ENCODE results near the gene CENPH.
A peak's percentile ranks its signal among the peaks of the same experiment; 100 is the strongest.
"Not testable (repeated sequence)": the region's sequence is repeated elsewhere in the genome, so short reads cannot be mapped to it uniquely, and the experiment has no call there.

The CENPH gene

GRCh38 chr5:69170969-69171368 is 18.4 kb upstream of the CENPH start:
- DNase-seq (no peak), ATAC-seq (no peak)
- no peak overlapping the region for H3K4me3 Mint-ChIP-seq
- H3K4me1 Mint-ChIP-seq: peaks cover 30% of the 10 kb centered on the region
- peaks cover 83% of the 10 kb centered on the region for H3K36me3 Mint-ChIP-seq (ENCODE audit: low read depth)
- H3K27ac Mint-ChIP-seq: no peak overlapping the region
- H3K9me3 Mint-ChIP-seq: no peaks in the 10 kb centered on the region
- no peaks in the 10 kb centered on the region for H3K27me3 Mint-ChIP-seq

- not testable (repeated sequence) for H3K9me3 Mint-ChIP-seq; H3K36me3 Mint-ChIP-seq (ENCODE audit: low read depth); H3K27me3 Mint-ChIP-seq; ATAC-seq; H3K4me1 Mint-ChIP-seq; H3K27ac Mint-ChIP-seq; H3K4me3 Mint-ChIP-seq; DNase-seq
Measured at GRCh38 chr5:69181659-69182293, 7.6 kb upstream of the CENPH start.

GRCh38 chr5:69184621-69185020 is 4.8 kb upstream of the CENPH start:
- DNase-seq: no peak
- H3K27ac Mint-ChIP-seq: no peak overlapping the region
- peaks cover 5% of the 10 kb centered on the region for H3K4me1 Mint-ChIP-seq
- no peaks in the 10 kb centered on the region for H3K36me3 Mint-ChIP-seq (ENCODE audit: low read depth)
- no peak overlapping the region for H3K4me3 Mint-ChIP-seq
- no peaks in the 10 kb centered on the region for H3K9me3 Mint-ChIP-seq
- no peak for ATAC-seq
- H3K27me3 Mint-ChIP-seq: no peaks in the 10 kb centered on the region

GRCh38 chr5:69187342-69187741 is 2.0 kb upstream of the CENPH start:
- Mint-ChIP-seq H3K27me3 (no peaks in the 10 kb centered on the region), H3K4me3 (no peak overlapping the region), H3K9me3 (no peaks in the 10 kb centered on the region), H3K36me3 (ENCODE audit: low read depth) (peaks cover 6% of the 10 kb centered on the region), H3K27ac (no peak overlapping the region), H3K4me1 (peaks cover 15% of the 10 kb centered on the region)
- DNase-seq: no peak
- ATAC-seq: no peak

- DNase-seq: no peak
- peaks cover 15% of the 10 kb centered on the region for H3K4me1 Mint-ChIP-seq
Measured at GRCh38 chr5:69188811-69189161, 597 bp upstream of the CENPH start.

GRCh38 chr5:69202497-69202896 is 13.1 kb downstream of the CENPH start:
- Mint-ChIP-seq H3K4me1 (no peaks in the 10 kb centered on the region), H3K4me3 (no peak overlapping the region), H3K9me3 (no peaks in the 10 kb centered on the region), H3K27me3 (no peaks in the 10 kb centered on the region), H3K36me3 (ENCODE audit: low read depth) (peaks cover 38% of the 10 kb centered on the region), H3K27ac (no peak overlapping the region)
- DNase-seq: no peak
- ATAC-seq: no peak

More at GRCh38 chr5:69188811-69189161, 597 bp upstream of the CENPH start:
- H3K4me3 Mint-ChIP-seq: peak overlapping the region; percentile 95
- no peaks in the 10 kb centered on the region for H3K27me3 Mint-ChIP-seq
- H3K27ac Mint-ChIP-seq: peak overlapping the region; percentile 97
- H3K36me3 Mint-ChIP-seq (ENCODE audit: low read depth): peaks cover 11% of the 10 kb centered on the region
- H3K9me3 Mint-ChIP-seq: no peaks in the 10 kb centered on the region
- ATAC-seq: no peak

GRCh38 chr5:69206528-69207190 is 17.3 kb downstream of the CENPH start:
- Mint-ChIP-seq H3K27ac (no peak overlapping the region), H3K36me3 (ENCODE audit: low read depth) (peaks cover 29% of the 10 kb centered on the region), H3K4me1 (no peaks in the 10 kb centered on the region), H3K9me3 (no peaks in the 10 kb centered on the region), H3K4me3 (no peak overlapping the region), H3K27me3 (no peaks in the 10 kb centered on the region)
- DNase-seq (no peak), ATAC-seq (no peak)

GRCh38 chr5:69209602-69210001 is 20.2 kb downstream of the CENPH start:
- no peak overlapping the region for H3K4me3 Mint-ChIP-seq
- H3K9me3 Mint-ChIP-seq: no peaks in the 10 kb centered on the region
- H3K27ac Mint-ChIP-seq: no peak overlapping the region
- H3K36me3 Mint-ChIP-seq (ENCODE audit: low read depth): peaks cover 17% of the 10 kb centered on the region
- no peaks in the 10 kb centered on the region for H3K4me1 Mint-ChIP-seq
- H3K27me3 Mint-ChIP-seq: no peaks in the 10 kb centered on the region
- ATAC-seq (no peak), DNase-seq (no peak)

GRCh38 chr5:69211200-69211599 is 21.8 kb downstream of the CENPH start:
- H3K36me3 Mint-ChIP-seq (ENCODE audit: low read depth): peaks cover 21% of the 10 kb centered on the region
- peaks cover 3% of the 10 kb centered on the region for H3K4me1 Mint-ChIP-seq
- no peak for ATAC-seq
- no peaks in the 10 kb centered on the region for H3K27me3 Mint-ChIP-seq
- no peak overlapping the region for H3K27ac Mint-ChIP-seq
- no peak overlapping the region for H3K4me3 Mint-ChIP-seq
- no peak for DNase-seq
- H3K9me3 Mint-ChIP-seq: no peaks in the 10 kb centered on the region

- peaks cover 17% of the 10 kb centered on the region for H3K36me3 Mint-ChIP-seq (ENCODE audit: low read depth)
Measured at GRCh38 chr5:69212022-69212421, 22.6 kb downstream of the CENPH start.

GRCh38 chr5:69213513-69214215 is 24.3 kb downstream of the CENPH start:
- ATAC-seq (no peak), DNase-seq (no peak)
- H3K27ac Mint-ChIP-seq: no peak overlapping the region

More at GRCh38 chr5:69212022-69212421, 22.6 kb downstream of the CENPH start:
- DNase-seq (no peak), ATAC-seq (no peak)
- Mint-ChIP-seq H3K4me1 (peaks cover 5% of the 10 kb centered on the region), H3K9me3 (no peaks in the 10 kb centered on the region), H3K27ac (no peak overlapping the region), H3K27me3 (no peaks in the 10 kb centered on the region), H3K4me3 (no peak overlapping the region)

GRCh38 chr5:69217151-69217511 is 27.7 kb downstream of the CENPH start:
- no peaks in the 10 kb centered on the region for H3K27me3 Mint-ChIP-seq
- H3K9me3 Mint-ChIP-seq: no peaks in the 10 kb centered on the region
- H3K4me1 Mint-ChIP-seq: peaks cover 24% of the 10 kb centered on the region
- DNase-seq (no peak), ATAC-seq (no peak)
- peak overlapping the region; percentile 100 for H3K4me3 Mint-ChIP-seq
- peaks cover 10% of the 10 kb centered on the region for H3K36me3 Mint-ChIP-seq (ENCODE audit: low read depth)
- H3K27ac Mint-ChIP-seq: peak overlapping the region; percentile 98

More at GRCh38 chr5:69213513-69214215, 24.3 kb downstream of the CENPH start:
- no peaks in the 10 kb centered on the region for H3K27me3 Mint-ChIP-seq
- H3K4me3 Mint-ChIP-seq: no peak overlapping the region
- H3K4me1 Mint-ChIP-seq: peaks cover 13% of the 10 kb centered on the region
- H3K36me3 Mint-ChIP-seq (ENCODE audit: low read depth): peaks cover 16% of the 10 kb centered on the region
- no peaks in the 10 kb centered on the region for H3K9me3 Mint-ChIP-seq

GRCh38 chr5:69217548-69218526 is 28.5 kb downstream of the CENPH start:
- Mint-ChIP-seq H3K27ac (peak overlapping the region; percentile 98), H3K4me3 (peak overlapping the region; percentile 100), H3K27me3 (no peaks in the 10 kb centered on the region), H3K4me1 (peaks cover 24% of the 10 kb centered on the region), H3K36me3 (ENCODE audit: low read depth) (peaks cover 10% of the 10 kb centered on the region), H3K9me3 (no peaks in the 10 kb centered on the region)
- peak; percentile 97 for ATAC-seq
- peak; percentile 96 for DNase-seq

- Mint-ChIP-seq H3K27me3 (no peaks in the 10 kb centered on the region), H3K4me1 (peaks cover 24% of the 10 kb centered on the region), H3K9me3 (no peaks in the 10 kb centered on the region), H3K27ac (no peak overlapping the region), H3K36me3 (ENCODE audit: low read depth) (peaks cover 5% of the 10 kb centered on the region), H3K4me3 (no peak overlapping the region)
- ATAC-seq (no peak), DNase-seq (no peak)
Measured at GRCh38 chr5:69219939-69220338, 30.6 kb downstream of the CENPH start.

All from activated naive CD8-positive, alpha-beta T cell treated with anti-CD3 and anti-CD28 coated beads, Interleukin-2, amount 50 U/mL, for 24 hours (primary cell).